ENCODE results near the gene GCNT2.
"Not testable (repeated sequence)": the region's sequence is repeated elsewhere in the genome, so short reads cannot be mapped to it uniquely, and the experiment has no call there.

The GCNT2 gene

DNA sequence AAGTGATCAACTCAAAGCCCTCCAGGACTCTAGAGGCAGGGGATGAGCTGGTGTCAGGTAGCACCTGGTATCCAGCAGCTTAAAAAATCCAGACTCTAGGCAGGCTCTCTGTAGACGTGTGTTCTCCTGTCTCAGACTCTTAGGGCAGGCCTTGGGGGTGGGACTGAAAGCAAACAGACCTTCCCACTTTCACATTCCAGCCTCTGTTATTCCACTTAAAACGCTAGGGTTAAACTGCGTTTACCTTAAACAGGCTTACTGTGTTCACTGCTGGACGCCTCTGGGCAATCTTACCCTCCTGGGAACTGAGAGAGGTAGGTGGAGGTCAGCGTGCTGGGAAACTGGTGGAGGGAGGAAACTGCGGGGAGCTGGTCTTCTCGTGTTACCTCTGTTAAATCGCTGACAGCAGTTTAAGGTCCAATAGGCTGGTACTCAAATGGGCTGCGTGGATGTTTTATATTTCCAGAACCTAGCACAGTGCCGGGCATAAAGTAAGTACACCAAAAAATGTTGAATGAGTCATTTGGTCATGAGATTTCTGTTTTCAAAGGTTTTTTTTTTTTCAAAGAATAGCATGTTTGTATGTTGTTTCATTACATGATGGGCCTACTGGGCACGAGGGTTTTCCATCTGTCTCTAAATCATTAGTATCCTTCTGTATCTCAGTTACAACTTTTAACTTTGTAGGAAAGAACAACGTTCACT is at the start of gene GCNT2:
Gene GCNT2 (plus strand): TSS at position 248 of the 705 bp plus-strand sequence. CDS start 7,561 bp downstream, outside the sequence.
- H3K4me3 Mint-ChIP-seq = no peak within 1 kb of the TSS
- no peak within 1 kb of the TSS for H3K27ac Mint-ChIP-seq
- H3K4me1 Mint-ChIP-seq (ENCODE audit: low read depth) = peaks cover 4% of the 10 kb centered on the region

DNA sequence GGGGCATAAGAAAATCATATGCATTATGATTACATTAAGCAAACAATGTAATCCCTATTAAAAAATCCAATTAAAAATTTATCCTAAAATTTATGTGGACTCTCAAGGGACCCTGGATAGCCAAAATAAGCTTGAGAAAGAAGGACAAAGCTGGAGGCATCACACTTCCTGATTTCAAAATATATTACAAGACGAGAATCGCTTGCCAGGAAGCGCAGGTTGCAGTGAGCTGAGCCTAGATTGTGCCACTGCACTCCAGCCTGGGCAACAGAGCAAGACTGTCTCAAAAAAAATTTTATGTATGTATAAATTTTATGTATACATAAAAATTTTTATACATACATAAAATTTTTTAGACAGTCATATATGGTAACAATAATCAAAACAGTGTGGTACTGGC is 48.5 kb upstream of the GCNT2 start:
- Mint-ChIP-seq H3K4me1 (ENCODE audit: low read depth) (no peaks in the 10 kb centered on the region), H3K9me3 (no peaks in the 10 kb centered on the region), H3K4me3 (no peak overlapping the region), H3K27me3 (ENCODE audit: low read depth) (peaks cover 11% of the 10 kb centered on the region), H3K27ac (no peak overlapping the region), H3K36me3 (ENCODE audit: low read depth) (no peaks in the 10 kb centered on the region)
- DNase-seq (ENCODE audit: low spot score) = no peak

More for the DNA sequence above, at the start of gene GCNT2:
- H3K36me3 Mint-ChIP-seq (ENCODE audit: low read depth) = no peaks in the 10 kb centered on the region
- no peaks in the 10 kb centered on the region for H3K9me3 Mint-ChIP-seq
- no peaks in the 10 kb centered on the region for H3K27me3 Mint-ChIP-seq (ENCODE audit: low read depth)
- DNase-seq (ENCODE audit: low spot score) = no peak

DNA sequence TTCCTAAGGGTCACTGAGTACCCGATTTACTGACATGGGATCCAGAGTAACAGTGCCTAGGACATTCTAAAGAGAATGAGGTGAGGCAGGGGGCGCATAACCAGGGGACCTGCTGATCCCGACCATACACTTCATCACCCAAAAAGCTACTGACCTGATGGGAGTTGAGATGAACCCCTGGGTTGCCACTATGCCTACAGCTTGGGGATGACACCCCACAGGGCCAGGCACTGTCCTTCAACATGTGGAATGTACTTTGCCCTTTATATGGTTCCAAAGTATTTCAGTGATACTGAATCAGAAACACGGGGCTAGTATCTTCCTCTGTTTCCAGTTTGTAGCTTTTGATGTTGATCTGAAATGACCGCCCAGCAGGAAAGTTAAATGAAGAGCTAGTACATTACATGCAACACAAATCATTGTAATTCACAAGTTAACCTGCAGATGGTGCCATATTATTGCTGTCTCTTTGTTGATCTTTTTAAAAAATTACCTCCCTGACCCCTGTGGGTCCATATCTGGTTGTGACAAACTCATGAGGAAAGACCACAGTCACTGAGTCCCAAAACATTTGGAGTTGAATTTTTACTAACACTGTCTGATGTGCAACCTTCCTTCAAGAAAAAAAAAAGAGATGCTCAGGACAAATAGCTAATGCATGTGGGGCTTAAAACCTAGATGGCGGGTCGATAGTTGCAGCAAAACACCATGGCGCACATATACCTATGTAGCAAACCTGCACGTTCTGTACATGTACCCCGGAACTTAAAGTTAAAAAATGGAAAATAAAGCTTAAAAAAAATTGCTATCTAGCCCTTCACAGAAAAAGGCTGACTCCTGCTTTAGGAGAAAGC is 42.7 kb upstream of the GCNT2 start:
- no peak overlapping the region for H3K4me3 Mint-ChIP-seq
- no peaks in the 10 kb centered on the region for H3K36me3 Mint-ChIP-seq (ENCODE audit: low read depth)
- H3K27ac Mint-ChIP-seq = no peak overlapping the region
- peaks cover 3% of the 10 kb centered on the region for H3K4me1 Mint-ChIP-seq (ENCODE audit: low read depth)
- peaks cover 10% of the 10 kb centered on the region for H3K27me3 Mint-ChIP-seq (ENCODE audit: low read depth)
- H3K9me3 Mint-ChIP-seq = no peaks in the 10 kb centered on the region
- DNase-seq (ENCODE audit: low spot score) = no peak

DNA sequence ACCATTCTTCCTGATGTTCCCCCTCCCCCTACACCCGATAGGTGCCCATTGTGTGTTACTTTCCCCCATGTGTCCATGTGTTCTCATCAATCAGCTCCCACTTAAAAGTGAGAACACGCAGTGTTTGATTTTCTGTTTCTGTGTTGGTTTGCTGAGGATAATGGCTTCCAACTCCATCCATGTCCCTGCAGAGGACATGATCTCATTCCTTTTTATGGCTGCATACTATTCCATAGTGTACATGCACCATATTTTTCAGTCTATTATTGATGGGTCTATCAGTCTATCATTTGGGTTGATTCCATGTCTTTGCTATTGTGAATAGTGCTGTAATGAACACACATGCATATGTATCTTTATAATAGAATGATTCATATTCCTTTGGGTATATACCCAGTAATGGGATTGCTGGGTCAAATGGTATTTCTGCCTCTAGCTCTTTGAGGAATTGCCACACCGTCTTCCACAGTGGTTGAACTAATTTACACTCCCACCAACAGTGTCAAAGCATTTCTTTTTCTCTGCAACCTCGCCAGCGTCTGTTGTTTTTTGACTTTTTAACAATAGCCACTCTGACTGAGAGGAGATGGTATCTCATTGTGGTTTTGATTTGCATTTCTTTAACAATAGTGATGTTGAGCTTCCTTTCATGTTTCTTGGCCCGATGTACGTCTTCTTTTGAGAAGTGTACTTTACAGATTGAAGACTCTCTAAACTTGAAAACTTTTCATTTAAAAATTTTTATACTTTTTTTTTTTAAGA is 41.0 kb upstream of the GCNT2 start:
- no peak overlapping the region for H3K4me3 Mint-ChIP-seq
- H3K36me3 Mint-ChIP-seq (ENCODE audit: low read depth) = no peaks in the 10 kb centered on the region
- peaks cover 3% of the 10 kb centered on the region for H3K4me1 Mint-ChIP-seq (ENCODE audit: low read depth)
- no peak for DNase-seq (ENCODE audit: low spot score)
- H3K27me3 Mint-ChIP-seq (ENCODE audit: low read depth) = peaks cover 5% of the 10 kb centered on the region
- no peaks in the 10 kb centered on the region for H3K9me3 Mint-ChIP-seq
- H3K27ac Mint-ChIP-seq = no peak overlapping the region

DNA sequence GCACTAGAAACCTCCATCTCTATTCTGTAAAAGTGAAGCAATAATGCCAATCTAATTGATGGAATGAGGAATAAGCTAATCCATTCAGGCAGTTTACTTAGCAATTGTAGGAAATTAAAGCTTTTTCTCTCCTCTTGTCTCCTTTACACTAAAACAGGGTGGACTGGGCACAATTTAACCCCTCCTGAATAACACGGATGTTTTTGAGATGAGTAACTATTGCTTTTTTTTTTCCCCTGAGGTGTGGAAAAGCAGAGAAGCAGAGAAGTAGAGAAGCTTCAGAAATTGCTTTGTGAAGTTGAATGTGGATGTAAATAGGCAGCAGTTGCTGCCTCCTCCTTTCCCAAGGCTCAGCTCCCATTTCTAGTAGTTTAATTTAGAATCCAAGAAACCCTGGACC is 40.0 kb upstream of the GCNT2 start:
- no peak overlapping the region for H3K27ac Mint-ChIP-seq
- H3K4me1 Mint-ChIP-seq (ENCODE audit: low read depth) = peaks cover 3% of the 10 kb centered on the region
- H3K4me3 Mint-ChIP-seq = no peak overlapping the region
- H3K36me3 Mint-ChIP-seq (ENCODE audit: low read depth) = no peaks in the 10 kb centered on the region
- H3K9me3 Mint-ChIP-seq = no peaks in the 10 kb centered on the region
- peaks cover 5% of the 10 kb centered on the region for H3K27me3 Mint-ChIP-seq (ENCODE audit: low read depth)
- DNase-seq (ENCODE audit: low spot score) = no peak

DNA sequence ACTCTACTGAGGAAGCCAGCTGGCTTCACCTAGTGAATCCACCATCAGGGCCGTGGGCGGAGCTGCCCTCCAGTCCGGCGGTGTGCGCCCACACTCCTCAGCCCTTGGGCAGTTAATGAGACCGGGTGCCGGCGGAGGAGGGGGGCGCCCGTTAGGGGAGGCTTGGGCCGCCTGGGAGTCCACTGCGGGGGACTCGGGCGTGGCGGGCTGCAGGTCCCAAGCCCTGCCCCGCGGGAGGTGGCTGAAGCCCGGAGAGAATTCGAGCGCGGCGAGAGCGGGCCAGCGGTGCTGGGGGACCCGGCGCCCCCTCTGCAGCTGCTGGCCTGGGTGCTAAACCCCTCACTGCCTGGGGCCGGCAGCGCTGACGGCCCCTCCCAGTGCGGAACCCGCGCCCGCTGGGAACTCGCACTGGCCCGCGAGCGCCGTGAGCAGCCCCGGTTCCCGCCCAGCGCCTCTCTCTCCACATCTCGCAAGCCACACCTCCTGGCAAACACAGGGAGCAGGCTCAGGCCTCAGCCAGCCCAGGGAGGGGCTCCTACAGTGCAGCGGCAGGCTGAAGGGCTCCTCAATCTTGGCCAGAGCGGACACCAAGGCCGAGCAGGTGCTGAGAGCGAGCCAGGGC is 38.4 kb upstream of the GCNT2 start:
- H3K27ac Mint-ChIP-seq = no peak overlapping the region

DNA sequence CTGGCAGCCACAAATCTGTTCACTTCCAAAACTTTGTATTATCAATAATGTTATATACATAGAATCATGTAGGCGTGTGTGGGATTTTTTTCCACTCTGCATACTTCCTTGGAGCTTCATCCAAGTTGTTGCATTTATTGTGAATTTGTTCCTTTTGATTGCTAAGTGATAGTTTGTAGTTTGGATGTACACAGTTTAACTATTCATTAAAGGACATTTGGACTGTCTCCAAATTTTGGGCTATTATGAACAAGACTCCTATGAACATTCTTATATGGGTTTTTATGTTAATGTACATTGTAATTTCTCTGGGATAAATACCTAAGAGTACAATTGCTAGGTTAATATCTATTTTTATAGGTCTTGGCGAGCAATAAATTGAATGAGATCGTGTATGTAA is 36.2 kb upstream of the GCNT2 start:
- Mint-ChIP-seq H3K4me3 (no peak overlapping the region), H3K27ac (no peak overlapping the region), H3K4me1 (ENCODE audit: low read depth) (peaks cover 3% of the 10 kb centered on the region), H3K36me3 (ENCODE audit: low read depth) (no peaks in the 10 kb centered on the region), H3K9me3 (no peaks in the 10 kb centered on the region), H3K27me3 (ENCODE audit: low read depth) (peaks cover 7% of the 10 kb centered on the region)
- DNase-seq (ENCODE audit: low spot score) = no peak

More for the DNA sequence above, 38.4 kb upstream of the GCNT2 start:
- Mint-ChIP-seq H3K4me1 (ENCODE audit: low read depth) (peaks cover 3% of the 10 kb centered on the region), H3K27me3 (ENCODE audit: low read depth) (peaks cover 4% of the 10 kb centered on the region), H3K4me3 (no peak overlapping the region), H3K36me3 (ENCODE audit: low read depth) (no peaks in the 10 kb centered on the region), H3K9me3 (no peaks in the 10 kb centered on the region)
- DNase-seq (ENCODE audit: low spot score) = no peak

DNA sequence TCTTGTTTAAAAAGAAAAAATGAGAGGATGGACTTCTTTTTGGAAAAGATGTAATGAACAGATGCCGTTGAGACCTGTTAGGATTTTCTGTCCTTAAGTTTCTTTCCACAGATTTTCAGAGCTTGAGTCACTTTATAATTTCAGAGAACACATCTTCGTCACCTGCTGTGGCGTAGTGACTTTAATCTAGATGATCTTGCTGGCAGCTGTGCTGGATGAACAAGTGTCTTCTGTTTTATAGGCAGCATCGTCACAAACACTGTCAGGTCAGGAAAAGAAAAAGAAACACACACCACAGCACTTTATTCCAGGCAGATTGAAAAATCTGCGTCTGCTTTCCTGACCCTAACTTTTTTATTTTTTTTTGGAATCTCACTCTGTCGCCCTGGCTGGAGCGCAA is 35.7 kb upstream of the GCNT2 start:
- no peak for DNase-seq (ENCODE audit: low spot score)
- Mint-ChIP-seq H3K4me1 (ENCODE audit: low read depth) (no peaks in the 10 kb centered on the region), H3K36me3 (ENCODE audit: low read depth) (no peaks in the 10 kb centered on the region), H3K4me3 (no peak overlapping the region), H3K9me3 (no peaks in the 10 kb centered on the region), H3K27ac (no peak overlapping the region), H3K27me3 (ENCODE audit: low read depth) (peaks cover 5% of the 10 kb centered on the region)

DNA sequence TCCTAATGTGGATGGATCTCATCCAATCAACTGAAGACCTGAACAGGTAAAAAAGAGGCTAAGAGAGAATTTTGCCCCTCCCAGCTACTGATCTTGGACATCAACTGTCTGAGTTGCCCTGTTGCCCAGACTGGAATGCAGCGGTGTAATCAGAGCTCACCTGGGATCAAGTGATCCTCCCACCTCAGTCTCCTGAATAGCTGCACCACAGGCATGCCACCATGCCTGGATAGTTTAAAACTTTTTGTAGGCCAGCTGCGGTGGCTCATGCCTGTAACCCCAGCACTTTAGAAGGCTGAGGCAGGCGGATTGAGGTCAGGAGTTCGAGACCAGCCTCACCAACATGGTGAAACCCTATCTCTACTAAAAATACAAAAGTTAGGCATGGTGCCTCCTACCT is 34.9 kb upstream of the GCNT2 start:
- Mint-ChIP-seq H3K36me3 (ENCODE audit: low read depth) (no peaks in the 10 kb centered on the region), H3K4me1 (ENCODE audit: low read depth) (no peaks in the 10 kb centered on the region), H3K9me3 (no peaks in the 10 kb centered on the region), H3K27me3 (ENCODE audit: low read depth) (peaks cover 5% of the 10 kb centered on the region), H3K4me3 (no peak overlapping the region), H3K27ac (no peak overlapping the region)
- no peak for DNase-seq (ENCODE audit: low spot score)

DNA sequence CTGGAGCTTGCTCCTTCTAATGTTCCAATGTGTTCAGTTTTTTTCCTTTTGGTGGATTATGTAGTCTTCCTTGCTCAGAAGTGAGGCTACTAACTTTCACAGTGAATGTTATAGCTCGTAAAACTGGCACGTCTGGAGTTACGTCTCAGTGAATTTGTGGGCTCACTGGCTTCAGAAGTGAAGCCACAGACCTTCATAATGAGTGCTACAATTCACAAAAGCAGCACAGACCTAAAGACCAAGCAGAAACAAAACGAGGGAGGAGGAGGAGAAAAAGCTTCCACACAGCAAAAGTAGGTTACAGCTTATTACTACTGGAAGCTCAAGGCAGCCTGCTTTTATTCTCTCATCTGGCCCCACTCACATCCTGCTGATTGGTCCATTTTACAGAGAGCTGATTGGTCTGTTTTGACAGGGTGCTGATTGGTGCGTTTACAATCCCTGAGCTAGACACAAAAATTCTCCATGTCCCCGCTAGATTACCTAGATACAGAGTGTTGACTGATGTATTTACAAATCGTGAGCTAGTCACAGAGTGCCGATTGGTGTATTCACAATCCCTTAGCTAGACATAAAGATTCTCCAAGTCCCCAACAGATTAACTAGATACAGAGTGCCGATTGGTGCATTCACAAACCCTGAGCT is 34.1 kb upstream of the GCNT2 start:
- not testable (repeated sequence) for H3K27me3 Mint-ChIP-seq (ENCODE audit: low read depth); H3K36me3 Mint-ChIP-seq (ENCODE audit: low read depth); H3K4me1 Mint-ChIP-seq (ENCODE audit: low read depth); H3K9me3 Mint-ChIP-seq; H3K4me3 Mint-ChIP-seq; DNase-seq (ENCODE audit: low spot score); H3K27ac Mint-ChIP-seq

DNA sequence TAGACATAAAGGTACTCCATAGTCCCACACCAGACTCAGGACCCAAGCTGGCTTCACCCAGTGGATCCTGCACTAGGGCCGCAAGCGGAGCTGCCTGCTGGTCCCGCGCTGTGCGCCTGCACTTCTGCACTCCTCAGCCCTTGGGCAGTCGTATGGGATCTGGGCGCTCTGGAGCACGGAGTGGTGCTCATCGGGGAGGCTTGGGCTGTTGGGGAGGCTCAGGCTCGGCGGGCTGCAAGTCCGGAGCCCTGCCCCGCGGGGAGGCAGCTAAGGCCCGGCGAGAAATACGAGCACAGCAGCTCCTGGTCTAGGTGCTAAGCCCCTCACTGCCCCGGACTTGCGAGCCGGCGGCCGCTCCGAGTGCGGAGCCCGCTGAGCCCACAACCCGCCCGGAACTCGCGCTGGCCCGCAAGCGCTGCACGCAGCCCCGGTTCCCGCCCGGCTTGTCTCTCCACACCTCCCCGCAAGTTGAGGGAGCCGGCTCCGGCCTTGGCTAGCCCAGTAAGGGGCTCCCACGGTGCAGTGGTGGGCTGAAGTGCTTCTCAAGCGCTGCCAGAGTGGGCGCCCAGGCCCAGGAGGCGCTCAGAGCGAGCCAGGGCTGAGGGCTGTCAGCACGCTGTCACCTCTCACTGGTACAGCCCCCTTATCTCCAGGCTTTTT is 33.4 kb upstream of the GCNT2 start:
- DNase-seq (ENCODE audit: low spot score) = no peak
- Mint-ChIP-seq H3K27ac (no peak overlapping the region), H3K36me3 (ENCODE audit: low read depth) (no peaks in the 10 kb centered on the region), H3K9me3 (no peaks in the 10 kb centered on the region), H3K27me3 (ENCODE audit: low read depth) (peaks cover 5% of the 10 kb centered on the region), H3K4me1 (ENCODE audit: low read depth) (no peaks in the 10 kb centered on the region), H3K4me3 (no peak overlapping the region)

DNA sequence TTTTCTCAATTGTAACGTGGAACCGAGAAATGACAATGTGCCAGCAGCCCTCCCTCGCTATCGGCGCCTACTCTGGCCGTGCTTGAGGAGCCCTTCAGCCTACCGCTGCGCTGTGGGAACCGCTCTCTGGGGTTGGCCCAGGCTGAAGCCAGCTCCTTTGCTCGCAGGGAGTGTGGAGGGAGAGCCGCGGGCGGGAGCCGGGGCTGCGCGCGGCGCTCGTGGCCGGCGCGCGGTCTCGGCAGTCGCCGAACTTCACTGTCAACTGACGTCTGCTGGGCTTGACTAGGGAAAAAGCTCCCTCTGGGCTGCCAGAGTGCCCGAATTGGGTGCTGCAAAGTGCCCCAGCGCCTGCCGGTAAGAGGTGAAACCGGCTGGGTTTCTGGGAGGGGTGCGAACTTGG is 29.7 kb upstream of the GCNT2 start:
- Mint-ChIP-seq H3K27me3 (ENCODE audit: low read depth) (peaks cover 16% of the 10 kb centered on the region), H3K27ac (no peak overlapping the region), H3K4me1 (ENCODE audit: low read depth) (no peaks in the 10 kb centered on the region)

DNA sequence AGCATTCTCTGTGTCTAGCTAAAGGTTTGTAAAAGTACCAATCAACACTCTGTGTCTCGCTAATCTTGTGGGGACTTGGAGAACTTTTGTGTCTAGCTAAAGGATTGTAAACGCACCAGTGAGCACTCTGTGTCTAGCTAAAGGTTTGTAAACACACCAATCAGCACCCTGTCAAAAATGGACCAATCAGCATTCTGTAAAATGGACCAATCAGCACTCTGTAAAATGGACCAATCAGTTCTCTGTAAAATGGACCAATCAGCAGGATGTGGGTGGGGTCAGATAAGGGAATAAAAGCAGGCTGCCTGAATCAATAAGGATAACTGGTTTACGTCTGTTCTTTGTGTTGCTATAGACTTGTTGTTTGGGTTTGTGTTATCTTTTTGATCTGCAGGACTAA is 29.2 kb upstream of the GCNT2 start:
- not testable (repeated sequence) for H3K4me3 Mint-ChIP-seq; H3K4me1 Mint-ChIP-seq (ENCODE audit: low read depth); H3K27ac Mint-ChIP-seq; H3K36me3 Mint-ChIP-seq (ENCODE audit: low read depth); H3K9me3 Mint-ChIP-seq; DNase-seq (ENCODE audit: low spot score)
- peaks cover 14% of the 10 kb centered on the region for H3K27me3 Mint-ChIP-seq (ENCODE audit: low read depth)

More for the DNA sequence above, 29.7 kb upstream of the GCNT2 start:
- Mint-ChIP-seq H3K4me3 (no peak overlapping the region), H3K9me3 (no peaks in the 10 kb centered on the region), H3K36me3 (ENCODE audit: low read depth) (no peaks in the 10 kb centered on the region)
- no peak for DNase-seq (ENCODE audit: low spot score)

Measured in T-helper 2 cell treated with Interferon-gamma antibody and Interleukin-4, amounts not matched to agents 5 μg/mL and 100 μg/mL, for 36 hours (primary cell).